Umbilical cord (tissue), 2 donors: ENCODE measurements around the gene ST8SIA2. TPM values are rescaled to one million over a fixed set of nuclear protein-coding genes. Genes with fewer than 3 reads are reported as not detected.

Experiments used
- DNase-seq: peaks from one replicate; pipeline ENCODE4 v3.0.0-alpha.2; 2015; ENCODE audit warnings: low spot score
- total RNA-seq: library from RNA; depleted of rRNA; stranded (reverse); fragments of >200 nt; gene quantifications from one replicate; pipeline ENCODE4 v1.2.3, GENCODE V29; 2014; ENCODE audit warnings: low replicate concordance; ENCODE audit not compliant: insufficient read depth

ST8SIA2 gene
- total RNA-seq, 1 donor from 2014 or later: 1.7 TPM

DNA sequence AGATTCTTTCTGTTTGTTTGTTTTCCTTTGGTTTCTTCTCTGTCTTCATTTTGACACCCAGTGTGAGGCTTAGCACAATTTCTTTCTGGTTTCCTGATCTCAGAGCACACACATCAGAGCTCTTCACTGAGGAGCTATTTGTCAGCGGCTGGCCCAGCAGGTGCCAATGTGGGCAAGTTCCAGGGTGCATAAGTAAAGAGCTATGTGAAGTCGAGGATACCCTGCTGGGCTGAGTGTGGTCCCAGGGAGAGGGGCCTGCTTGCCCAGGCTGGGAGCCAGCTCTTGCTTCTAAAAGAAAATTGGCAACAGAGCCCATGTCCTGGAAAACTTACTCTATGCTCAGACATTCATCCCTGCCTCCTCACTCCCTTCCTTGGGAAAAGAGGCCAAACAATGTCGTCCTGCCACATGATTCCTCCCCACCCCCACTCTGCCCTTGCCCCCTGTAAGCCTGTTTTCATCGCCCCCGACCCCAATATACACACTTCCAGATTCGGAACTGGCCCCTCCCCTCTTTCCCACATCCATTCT is 101.2 kb downstream of the ST8SIA2 start:
- DNase-seq: no peak

DNA sequence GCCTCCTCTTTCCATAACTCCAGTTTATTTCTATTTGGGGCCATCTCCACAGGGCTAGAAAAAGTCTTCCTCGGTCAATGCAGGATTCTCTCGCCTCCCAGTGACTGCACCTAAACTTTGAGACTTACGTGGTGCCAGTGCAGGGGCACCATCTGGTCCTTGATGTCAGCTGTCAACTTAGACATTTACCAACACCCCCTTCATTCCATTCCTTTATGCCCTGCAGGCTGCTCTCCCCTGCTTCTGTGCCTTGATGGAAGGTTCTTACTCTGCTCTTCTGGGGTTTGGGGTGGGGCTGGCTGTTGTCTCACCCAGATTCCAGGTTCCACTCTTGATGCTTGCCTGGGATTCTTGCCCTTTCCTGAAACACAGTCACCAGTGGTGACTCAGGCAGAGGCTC is 101.8 kb downstream of the ST8SIA2 start:
- DNase-seq: no peak

DNA sequence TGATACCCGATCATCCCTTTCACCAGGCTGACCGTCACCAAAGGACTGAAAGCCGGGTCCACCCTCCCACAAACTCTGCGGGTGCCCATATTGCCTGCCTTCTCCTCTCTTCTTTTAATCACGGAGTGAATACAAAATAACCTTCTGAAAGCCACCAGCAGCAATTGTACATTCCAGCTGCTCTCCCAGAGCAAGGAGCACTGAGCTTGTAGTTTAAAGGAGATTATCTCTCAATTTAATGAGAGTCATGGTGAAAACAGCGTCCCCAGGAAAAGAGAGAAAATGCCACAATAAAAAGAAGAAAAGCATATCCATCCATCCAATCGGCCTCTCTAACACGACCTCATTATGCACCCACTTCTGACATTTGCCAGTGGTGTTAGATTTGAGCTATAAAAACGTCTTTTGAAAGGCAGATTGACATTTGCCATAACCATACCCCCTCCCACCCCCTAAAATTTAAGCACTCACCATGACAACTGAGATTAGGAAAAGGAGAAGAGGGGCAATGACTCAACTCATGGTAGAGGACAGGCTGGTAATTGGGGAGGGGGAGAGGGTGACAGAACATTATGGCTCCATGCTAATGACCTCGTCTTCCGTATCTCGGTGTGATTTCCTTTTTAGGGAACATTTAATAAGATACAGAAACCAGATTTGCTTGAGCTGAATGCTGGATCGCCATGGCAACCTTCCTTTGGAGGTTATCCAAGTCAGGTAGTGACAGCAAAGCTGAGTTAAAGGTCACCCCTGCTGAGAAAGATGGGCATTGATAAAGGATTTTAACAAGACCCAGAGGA is 106.2 kb downstream of the ST8SIA2 start:
- no peak for DNase-seq

DNA sequence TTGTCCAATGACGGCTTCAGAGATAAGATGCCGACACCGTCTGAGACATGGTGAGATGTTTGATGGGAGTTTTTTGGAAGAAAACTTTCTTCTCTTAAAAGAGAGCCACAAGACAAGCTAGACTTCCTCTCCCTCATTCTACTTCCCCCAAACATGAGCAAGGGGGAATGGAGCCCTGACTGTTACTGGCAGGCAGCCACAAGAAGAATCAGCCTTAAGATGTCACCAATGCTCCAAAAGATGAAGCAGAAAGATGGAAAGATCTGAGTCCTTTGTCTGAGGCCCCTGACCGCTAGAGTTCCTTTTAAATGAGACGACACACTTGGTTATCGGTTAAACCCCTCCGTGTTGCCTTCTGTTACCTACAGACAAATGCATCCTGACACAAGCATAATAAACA is 108.7 kb downstream of the ST8SIA2 start:
- no peak for DNase-seq

DNA sequence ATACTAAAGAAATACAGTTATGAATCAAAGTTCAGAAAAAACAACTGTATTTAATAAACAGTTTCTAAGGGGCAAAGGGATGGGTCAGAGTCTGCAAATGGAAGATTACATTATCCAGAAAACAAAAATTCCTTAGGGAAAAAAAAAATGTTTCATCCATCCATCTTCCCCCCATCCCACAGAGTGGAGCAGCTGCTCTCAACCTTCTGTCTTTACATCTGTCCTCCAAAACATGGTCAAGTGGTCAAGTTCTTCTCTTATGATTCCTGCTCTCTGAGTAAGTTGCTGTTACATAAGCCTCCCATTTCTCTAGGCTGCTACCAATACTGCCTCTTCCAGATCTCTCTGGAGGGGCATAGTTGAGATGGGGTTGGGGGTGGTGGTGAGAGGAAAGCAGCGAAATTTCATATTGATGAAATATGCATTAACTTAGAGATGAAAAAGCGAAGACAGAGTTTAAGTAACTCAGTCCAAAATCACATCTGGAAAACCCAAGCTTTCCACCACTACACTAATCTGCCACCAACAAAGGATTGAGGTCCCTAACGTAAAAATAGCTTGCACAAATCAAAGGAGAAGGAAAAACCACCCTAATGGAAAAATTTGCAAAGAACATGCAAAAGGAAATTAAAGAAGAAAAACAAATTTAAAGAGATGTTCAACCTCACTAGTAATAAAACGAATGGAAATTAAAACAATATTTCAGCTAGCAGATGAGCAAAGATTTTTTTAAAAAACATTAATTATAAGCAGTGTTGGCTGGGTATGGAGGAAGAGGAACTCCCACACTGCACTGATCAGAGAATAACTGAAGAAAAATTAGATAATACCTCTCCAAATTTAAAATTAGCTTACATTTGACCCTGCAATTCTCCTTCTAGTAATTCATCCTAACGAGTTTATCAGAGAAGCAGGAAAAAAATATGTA is 109.5 kb downstream of the ST8SIA2 start:
- no peak for DNase-seq

DNA sequence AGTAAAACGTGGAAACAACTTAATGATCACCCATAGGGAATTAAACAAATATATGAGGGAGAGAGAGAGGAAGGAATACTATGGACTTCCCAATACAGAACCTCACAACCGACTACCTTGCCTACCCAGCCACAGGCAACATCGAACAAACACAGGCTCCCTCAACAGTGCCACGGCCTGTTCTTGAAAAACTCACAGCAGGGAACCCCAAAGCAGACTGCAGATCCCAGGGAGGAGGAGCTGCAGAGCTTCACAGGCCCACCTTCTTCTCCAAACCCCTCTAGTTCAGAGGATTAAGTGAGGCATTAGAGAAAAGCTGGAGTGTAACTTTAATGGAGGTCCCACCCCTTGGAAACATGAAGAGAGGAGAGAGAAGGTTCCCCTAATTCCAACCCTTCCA is 110.2 kb downstream of the ST8SIA2 start:
- DNase-seq: no peak

DNA sequence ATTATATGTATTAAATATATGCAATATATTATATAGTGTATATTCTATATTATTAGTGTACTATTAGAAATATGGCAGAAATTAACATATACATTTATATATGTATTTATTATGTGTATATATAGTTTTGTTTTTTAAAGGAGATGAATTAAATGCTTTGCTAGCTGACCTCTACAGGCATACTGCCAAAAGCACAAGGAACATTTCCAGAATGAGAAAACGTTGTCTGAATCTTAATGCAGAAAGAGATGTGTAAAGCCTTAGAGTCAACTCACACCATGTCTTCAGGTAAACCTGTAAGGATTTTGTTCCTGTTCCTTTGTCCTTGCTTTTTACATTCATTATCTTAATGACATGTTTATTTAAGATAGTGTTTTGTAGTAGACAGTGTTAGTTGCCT is 111.9 kb downstream of the ST8SIA2 start:
- DNase-seq: no peak

DNA sequence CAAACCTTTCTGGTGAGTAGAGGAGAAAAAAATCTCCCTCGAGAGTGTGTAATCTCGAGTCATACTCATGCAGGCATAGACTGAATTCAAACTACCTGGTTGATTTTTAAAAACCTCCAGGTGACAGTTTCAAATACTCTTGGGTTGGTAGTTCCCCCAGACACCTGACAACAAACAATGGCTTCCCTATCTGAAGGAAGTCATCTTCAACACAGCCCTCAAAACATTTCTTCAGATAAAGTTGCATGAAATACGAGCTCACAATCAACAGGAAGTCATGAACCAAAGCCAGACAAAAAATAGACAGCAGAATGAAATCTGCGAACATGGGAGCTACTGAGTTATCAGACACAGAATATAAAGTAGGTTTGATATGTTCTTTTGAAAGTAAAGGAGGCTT is 112.8 kb downstream of the ST8SIA2 start:
- DNase-seq: no peak

DNA sequence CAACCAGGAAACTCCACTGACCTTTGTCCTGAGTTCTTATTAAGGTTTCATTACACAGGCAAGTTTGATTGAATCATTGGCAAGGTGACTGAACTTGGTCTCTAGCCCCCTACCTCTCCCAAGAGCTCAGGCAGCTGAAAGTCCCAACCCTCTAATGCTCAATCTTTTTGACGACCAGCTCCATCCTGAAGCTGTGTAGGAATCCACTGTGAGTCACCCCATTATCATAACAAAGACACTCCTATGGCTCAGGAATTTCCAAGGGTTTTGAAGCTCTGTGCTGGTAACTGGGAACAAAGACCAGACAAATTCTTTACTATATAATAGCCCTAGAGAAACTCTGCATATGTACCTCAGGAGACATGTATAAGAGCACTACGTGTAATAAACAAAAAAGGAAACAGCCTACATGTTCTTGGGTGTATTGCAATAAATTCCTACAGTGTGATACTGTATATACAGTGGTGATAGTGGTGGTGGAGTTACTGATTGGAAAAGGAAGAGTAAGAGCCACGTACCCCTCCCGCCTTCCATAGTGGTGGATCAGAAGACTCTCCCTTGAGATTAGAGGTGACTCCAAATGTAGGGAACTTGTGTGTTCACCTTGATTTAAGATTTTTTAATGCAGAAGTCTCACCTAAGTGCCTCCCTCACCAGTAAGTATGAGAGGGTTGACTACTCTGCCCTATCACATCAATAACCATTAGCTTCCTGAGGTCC is 116.6 kb downstream of the ST8SIA2 start:
- DNase-seq: no peak
